ENCODE data around the gene TRIM33.

DNA sequence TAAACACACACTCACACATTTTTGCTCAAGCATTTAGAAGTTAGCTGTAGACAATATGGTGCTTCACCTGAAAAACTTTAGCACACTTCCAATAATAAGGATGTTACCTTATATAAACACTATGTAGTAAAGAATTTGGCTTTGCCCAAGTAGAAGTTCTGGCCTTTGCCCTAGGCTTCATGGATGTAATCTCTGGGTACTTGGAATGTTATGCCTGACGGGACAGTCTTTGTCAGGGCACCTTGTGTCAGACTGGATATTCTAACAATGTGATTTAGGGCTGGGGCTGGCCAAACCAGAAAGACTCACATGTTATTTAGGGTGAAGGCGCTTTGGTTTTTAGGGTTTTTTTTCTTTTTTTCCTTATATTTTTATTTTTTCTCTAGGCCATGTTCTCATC is 34.8 kb upstream of the TRIM33 start:
- TF ChIP-seq, protein P1, sequence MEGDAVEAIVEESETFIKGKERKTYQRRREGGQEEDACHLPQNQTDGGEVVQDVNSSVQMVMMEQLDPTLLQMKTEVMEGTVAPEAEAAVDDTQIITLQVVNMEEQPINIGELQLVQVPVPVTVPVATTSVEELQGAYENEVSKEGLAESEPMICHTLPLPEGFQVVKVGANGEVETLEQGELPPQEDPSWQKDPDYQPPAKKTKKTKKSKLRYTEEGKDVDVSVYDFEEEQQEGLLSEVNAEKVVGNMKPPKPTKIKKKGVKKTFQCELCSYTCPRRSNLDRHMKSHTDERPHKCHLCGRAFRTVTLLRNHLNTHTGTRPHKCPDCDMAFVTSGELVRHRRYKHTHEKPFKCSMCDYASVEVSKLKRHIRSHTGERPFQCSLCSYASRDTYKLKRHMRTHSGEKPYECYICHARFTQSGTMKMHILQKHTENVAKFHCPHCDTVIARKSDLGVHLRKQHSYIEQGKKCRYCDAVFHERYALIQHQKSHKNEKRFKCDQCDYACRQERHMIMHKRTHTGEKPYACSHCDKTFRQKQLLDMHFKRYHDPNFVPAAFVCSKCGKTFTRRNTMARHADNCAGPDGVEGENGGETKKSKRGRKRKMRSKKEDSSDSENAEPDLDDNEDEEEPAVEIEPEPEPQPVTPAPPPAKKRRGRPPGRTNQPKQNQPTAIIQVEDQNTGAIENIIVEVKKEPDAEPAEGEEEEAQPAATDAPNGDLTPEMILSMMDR (conservative IDR thresholded peaks at IDR 0.05; ENCODE audit: low read depth, low read length): no peak
- TF ChIP-seq EZH2 (IDR thresholded peaks at IDR 0.05; ENCODE audit: borderline replicate concordance, low read depth, low read length, poor library complexity, severe bottlenecking): no peak
